Kidney (tissue), 14 donors: Measurements from ENCODE around the gene EIF2S3. TPM values are rescaled to one million over a fixed set of nuclear protein-coding genes. Genes with fewer than 3 reads are reported as not detected.

Source experiments
- DNase-seq, 5 donors: peaks; one replicate each; pipeline ENCODE4 v3.0.0-alpha.2; 2013 to 2020
- FAIRE-seq: peaks from 2 replicates; lab custom pipeline; 2012; peaks lifted over from hg19 to GRCh38; lab: Jason Lieb, UNC
- H3K27ac ChIP-seq, 2 donors: one replicate each; pipeline ENCODE4 v1.7.0; 2013; ENCODE audit warnings: low read depth in 2 of 2, low read length in 2 of 2, inconsistent platforms in 1 of 2
- H3K27me3 ChIP-seq: one replicate; pipeline ENCODE4 v1.7.1; 2013; ENCODE audit warnings: low read length, inconsistent platforms; ENCODE audit not compliant: control insufficient read depth, insufficient read depth
- H3K36me3 ChIP-seq, 3 donors: one replicate each; pipeline versions ENCODE4 v1.7.0 to v1.7.1; 2013; ENCODE audit warnings: low read length in 3 of 3, control low read depth in 1 of 3, inconsistent platforms in 1 of 3; ENCODE audit not compliant: insufficient read depth in 3 of 3, control insufficient read depth in 2 of 3
- H3K4me1 ChIP-seq, 3 donors: one replicate each; pipeline versions ENCODE4 v1.7.0 to v1.7.1; 2013; ENCODE audit warnings: low read length in 3 of 3, inconsistent platforms in 1 of 3, low read depth in 1 of 3; ENCODE audit not compliant: control insufficient read depth in 2 of 3, insufficient read depth in 2 of 3
- H3K4me3 ChIP-seq, 3 donors: one replicate each; pipeline versions ENCODE4 v1.7.0 to v1.8.1; 2013; ENCODE audit warnings: low read length in 3 of 3, control low read depth in 1 of 3, inconsistent platforms in 1 of 3
- H3K9ac ChIP-seq, 3 donors: one replicate each; pipeline versions ENCODE4 v1.7.0 to v1.7.1; 2013; ENCODE audit warnings: low read length in 3 of 3, control low read depth in 1 of 3, inconsistent platforms in 1 of 3
- H3K9me3 ChIP-seq, 3 donors: one replicate each; pipeline versions ENCODE4 v1.7.0 to v1.7.1; 2013; ENCODE audit warnings: low read length in 3 of 3, control low read depth in 1 of 3, inconsistent platforms in 1 of 3; ENCODE audit not compliant: control insufficient read depth in 2 of 3, insufficient read depth in 1 of 3
- intact Hi-C: fragments of 100-400 bp; cut with DNase I; formaldehyde crosslinking; loops from one replicate; pipeline ENCODE4 v1.11.1; 2022
- polyA plus RNA-seq: library from polyadenylated mRNA; stranded (reverse); fragments of 350-450 nt; fragmentation: Illumina TruSeq; extraction: RNeasy Lipid Tissue Mini Kit (QIAGEN cat#74804); gene quantifications from one replicate; pipeline ENCODE4 v1.2.3, GENCODE V29; 2014; ENCODE audit warnings: low read depth, low replicate concordance; ENCODE audit not compliant: insufficient read depth
- total RNA-seq: library from RNA; stranded (reverse); fragmentation: NEBNext Ultra II Directional; extraction: Animal tissue kit (Norgen Biotek cat#: 25700); gene quantifications from one replicate; pipeline ENCODE4 v1.2.1, GENCODE V29; 2021
- TF ChIP-seq, protein P1 (sequence below): IDR thresholded peaks from 3 replicates; pipeline ENCODE4 v1.5.1; 2012; ENCODE audit warnings: mild to moderate bottlenecking, moderate library complexity, borderline replicate concordance; ENCODE audit not compliant: insufficient read depth; ENCODE audit errors: extremely low read depth
- donor health status: control.
- donor health status: control.
- donor health status: control.
- donor health status: control.
- donor health status: control.
- donor health status: DM: yes; HTN: yes; CAD: no.
- donor health status: Normal renal cell carcinoma (clear cell type).

Gene EIF2S3
- total and polyA plus RNA-seq, 2 donors from 2014 or later = 54.3 to 173 TPM

DNA sequence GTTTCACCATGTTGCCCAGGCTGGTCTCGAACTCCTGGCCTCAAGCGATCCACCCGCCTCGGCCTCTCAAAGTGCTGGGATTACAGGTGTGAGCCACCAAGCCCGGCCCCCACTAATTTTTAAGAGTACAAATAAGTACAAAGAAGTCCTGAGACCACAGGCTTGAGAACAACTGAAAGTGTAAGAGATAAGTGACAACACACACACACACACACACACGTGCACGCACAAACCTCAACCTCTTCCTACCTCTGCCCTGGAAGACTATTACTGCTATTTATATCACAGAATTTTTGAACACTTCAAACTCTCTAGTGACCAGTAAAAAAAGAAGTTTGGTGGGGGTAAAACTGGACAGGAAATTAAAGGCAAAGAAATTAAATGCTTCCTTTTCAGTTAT lies 35.3 kb upstream of the EIF2S3 start:
- intact Hi-C loops = no loop called here

DNA sequence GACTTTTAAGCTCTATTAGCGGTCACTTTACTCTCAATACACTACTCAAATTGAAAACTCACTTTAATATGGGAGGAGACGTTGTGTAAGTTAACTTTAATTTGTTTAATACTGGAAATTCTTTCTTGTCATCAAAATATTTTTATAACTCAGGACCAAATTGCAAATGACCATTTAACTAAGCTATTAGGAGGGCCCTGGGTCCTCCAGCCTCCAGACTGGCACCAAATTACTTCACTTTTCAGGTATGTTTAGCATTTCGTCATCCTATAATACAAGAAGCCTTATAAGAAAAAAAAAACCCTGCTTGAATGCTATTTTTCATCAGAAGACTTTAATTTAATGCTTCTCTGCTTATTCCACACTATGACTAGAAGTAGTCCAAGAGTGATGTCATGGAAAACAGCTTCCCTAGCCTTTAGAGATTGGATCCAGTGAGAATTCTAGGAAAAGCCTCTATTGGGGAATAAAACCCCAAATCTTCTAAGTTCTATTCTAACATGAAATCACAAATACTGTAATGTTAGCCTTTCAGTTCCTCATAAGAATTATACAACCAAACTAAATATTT lies 34.4 kb upstream of the EIF2S3 start:
- TF ChIP-seq, protein P1, sequence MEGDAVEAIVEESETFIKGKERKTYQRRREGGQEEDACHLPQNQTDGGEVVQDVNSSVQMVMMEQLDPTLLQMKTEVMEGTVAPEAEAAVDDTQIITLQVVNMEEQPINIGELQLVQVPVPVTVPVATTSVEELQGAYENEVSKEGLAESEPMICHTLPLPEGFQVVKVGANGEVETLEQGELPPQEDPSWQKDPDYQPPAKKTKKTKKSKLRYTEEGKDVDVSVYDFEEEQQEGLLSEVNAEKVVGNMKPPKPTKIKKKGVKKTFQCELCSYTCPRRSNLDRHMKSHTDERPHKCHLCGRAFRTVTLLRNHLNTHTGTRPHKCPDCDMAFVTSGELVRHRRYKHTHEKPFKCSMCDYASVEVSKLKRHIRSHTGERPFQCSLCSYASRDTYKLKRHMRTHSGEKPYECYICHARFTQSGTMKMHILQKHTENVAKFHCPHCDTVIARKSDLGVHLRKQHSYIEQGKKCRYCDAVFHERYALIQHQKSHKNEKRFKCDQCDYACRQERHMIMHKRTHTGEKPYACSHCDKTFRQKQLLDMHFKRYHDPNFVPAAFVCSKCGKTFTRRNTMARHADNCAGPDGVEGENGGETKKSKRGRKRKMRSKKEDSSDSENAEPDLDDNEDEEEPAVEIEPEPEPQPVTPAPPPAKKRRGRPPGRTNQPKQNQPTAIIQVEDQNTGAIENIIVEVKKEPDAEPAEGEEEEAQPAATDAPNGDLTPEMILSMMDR = no peak
- Histone ChIP-seq H3K36me3 (no peaks in the 10 kb centered on the region), H3K27me3 (peaks cover under 1% of the 10 kb centered on the region), H3K4me1 (no peaks in the 10 kb centered on the region), H3K4me3 (no peak overlapping the region), H3K27ac (no peak overlapping the region), H3K9me3 (no peaks in the 10 kb centered on the region), H3K9ac (no peak overlapping the region)
- no peak for FAIRE-seq
- intact Hi-C loops = no loop called here
- peak in 1 of 5 donors; percentile 23 for DNase-seq

More for the DNA sequence above, 35.3 kb upstream of the EIF2S3 start:
- FAIRE-seq = no peak
- TF ChIP-seq, protein P1 = no peak
- Histone ChIP-seq H3K9me3 (no peaks in the 10 kb centered on the region), H3K27ac (no peak overlapping the region), H3K36me3 (no peaks in the 10 kb centered on the region), H3K4me1 (no peaks in the 10 kb centered on the region), H3K9ac (no peak overlapping the region), H3K4me3 (no peak overlapping the region), H3K27me3 (peaks cover 3% of the 10 kb centered on the region)
- DNase-seq = no peak

DNA sequence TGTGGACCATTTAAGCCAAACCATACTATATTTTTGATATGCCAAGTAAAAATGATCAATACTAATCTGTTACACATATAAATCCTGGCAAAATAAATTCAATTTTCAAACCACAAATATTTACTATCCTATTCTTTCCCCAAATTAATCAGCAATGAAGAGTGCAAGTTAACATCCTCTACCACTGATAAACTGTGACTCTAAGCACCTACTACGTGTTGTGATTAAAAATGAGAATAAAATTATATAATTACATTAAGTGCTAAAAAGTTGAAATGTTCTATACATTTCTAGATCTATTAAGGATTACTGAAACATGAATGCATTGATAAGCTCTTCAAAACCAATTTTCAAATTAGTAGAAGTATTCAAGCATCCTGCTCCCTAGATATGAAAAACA lies 31.2 kb upstream of the EIF2S3 start:
- TF ChIP-seq, protein P1 = no peak
- Histone ChIP-seq H3K4me1 (no peaks in the 10 kb centered on the region), H3K4me3 (peak overlapping the region; percentile 72 to 86 (median 84)), H3K27me3 (peaks cover 3% of the 10 kb centered on the region), H3K36me3 (no peaks in the 10 kb centered on the region), H3K27ac (no peak overlapping the region), H3K9me3 (no peaks in the 10 kb centered on the region), H3K9ac (peak overlapping the region in 2 of 3 donors; percentile 71 to 72)
- FAIRE-seq = peak; percentile 58
- intact Hi-C loops = no loop called here
- DNase-seq = no peak
